ENCODE measurements around the gene MAD1L1.

MAD1L1 gene

DNA sequence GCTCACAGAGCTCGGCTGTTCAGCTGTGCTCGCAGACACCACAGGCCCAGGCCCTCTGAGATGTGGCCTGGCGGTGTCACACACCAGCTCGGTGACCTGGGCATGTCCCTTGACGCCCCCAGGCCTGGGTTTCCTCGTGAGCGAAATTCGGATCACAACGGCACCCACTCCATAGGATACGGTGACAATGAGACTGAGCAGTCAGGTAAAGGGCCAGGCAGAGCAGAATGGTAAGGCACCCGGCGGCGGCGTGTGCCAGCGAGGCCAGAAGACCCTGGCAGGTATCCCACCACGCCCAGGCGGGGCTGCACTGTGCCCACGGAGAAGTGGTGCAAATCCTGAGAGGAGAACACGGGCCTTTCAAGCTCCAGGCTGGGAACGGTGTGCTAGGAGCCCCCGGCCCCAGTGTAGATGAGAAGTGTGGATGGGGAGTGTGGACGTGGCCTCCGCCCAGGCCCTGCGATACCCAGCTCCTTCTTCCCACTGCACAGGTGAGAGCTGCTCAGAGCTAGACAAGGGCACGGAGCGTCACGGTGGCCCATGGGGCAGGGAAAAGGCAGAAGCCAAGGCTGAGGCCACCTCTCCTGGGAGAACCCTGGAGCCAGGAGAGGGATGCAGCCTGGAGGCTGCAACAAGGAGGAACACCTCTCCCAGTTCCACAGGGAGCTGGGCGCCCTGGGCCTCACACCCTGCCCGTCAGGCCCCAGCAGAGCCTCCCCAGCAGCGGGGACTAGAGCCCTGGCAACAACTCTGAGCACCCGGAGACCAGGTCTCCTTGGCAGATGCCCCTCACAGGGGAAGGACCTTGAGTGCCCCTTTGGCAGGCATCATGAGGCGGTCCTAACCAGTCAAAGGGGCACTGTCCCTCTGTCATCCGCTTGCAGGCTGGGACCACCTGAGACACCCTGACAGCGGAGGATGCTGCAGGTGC, 219.1 kb downstream of the MAD1L1 start:
- DNase-seq (ENCODE audit: low spot score), result no peak

DNA sequence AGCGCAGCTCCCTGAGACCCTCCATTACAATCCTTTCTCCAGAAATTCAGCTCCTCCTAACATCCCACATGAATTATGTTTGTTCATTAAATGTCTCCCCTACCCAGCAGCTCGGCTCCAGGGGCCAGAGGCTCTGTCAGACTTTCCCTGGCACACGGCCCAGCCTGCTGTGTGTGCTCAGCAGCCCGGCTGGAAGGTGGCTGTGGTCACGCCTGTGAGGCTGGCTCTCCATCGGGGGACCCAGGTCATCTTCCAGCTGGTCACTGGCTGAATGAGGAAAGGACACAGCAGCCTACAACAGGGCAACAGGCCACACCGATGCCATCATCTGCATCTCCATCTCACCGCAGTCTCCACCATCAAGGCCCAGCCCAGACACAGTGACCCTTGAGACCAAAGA, 219.8 kb downstream of the MAD1L1 start:
- no peak for DNase-seq (ENCODE audit: low spot score)

DNA sequence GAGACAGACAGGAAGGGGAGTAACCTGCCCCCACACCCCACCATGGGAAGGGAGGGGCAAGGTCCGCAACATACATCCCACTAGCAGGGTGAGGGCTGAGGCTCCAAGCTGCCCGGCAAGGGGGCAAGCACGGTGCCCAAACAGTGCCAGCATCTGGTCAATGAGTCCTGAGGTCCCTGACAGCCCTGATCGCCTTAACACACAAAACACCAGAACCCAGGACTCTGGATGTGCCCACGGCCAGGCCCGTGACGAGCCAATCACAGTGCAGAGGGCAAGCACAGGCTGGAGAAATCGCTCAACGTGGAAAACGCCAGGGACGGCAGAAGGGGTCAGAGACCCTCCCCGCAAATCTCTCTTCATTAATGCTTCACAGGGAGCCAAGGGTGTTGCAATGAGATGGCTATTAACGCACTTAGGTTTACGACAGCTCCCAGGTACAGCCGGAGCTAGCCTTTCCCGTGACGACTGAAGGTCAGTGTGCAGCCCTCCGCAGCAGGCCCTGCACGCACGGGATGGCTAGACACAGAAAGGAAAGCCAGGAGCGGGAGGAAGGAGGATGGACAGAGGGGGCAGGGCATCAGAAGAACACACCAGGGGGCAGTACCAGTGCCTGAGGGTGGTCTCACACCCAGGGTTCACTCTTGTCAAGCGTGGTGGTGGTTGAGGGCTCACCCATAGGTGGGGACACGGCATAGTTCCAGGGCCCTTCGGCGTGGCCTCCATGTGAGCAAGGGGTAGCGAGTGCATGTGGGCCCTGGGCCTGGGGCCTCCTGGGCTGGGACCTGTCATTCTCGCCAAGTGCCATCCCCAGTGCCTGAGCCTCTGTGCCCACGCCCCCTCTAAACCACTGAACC, 220.5 kb downstream of the MAD1L1 start:
- DNase-seq (ENCODE audit: low spot score), result no peak

DNA sequence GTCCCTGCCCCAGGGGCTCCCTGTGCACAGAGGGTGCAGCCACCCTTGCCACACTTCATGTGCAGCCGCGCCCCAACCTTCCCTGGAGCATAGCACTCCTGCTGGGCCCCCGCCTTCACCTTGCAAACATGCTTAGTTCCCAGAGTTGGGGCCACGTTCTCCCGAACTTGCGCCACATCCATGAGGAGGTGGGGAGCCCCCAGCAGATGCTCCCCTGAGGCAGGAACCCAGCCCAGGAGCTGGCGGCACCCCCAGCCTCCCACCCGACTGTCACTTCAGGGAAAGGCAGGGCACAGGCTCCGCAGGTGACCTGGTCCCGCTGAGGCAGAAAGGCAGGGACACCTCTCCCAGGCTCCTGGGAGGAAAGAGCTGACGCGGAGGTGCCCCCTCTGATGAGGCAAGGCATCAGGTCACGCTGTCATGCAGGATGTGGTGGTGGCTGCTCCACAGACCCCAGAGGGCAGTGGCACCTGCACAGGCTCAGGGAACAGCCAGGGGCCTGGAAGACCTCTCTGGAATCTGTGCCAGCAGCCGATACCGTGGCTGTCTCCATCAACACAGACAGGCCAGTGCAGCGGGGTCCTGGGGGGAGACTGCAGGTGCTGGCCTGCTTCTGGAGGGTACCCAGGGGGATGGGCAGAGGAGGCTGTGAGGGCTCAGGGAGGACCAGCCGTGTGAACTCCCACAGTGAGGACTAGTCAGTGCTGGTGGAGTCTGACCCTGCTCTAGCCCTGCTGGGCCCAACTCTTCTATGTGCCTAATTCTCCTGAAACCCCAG, 221.3 kb downstream of the MAD1L1 start:
- DNase-seq (ENCODE audit: low spot score), result no peak

DNA sequence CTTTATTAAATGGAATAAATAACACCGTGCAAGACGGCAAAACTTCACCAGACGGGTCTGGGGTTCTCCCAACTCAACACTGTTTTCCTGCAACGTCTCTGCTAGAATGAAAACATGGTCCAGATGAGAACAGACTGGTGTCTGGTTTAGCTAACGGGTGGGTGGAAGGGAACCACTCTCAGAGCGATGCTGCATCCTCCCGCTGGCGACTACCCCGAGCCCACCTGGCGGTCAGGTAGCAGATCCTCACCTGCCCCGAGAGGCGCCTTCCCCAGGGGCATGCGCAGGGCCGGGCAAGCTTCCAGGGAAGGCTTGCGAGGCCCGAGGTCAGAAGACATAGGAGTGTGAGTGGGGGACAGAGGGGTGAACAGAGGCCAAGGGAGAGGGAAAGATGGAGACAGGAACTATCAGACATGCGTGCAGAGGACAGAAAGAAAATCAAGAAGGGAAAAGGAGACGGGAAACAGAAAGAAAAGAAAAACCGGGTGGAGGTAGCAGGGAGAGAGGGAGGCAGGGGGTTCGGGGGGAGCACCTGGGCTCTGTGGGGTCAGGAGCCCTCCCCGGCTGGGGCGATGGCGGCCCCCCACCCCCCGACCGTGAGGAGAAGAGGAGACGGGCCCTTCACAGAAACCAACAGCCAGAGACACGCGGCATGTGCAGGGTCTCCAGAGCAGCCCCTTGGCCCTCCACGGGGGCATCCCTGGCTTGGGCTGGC, 222.0 kb downstream of the MAD1L1 start:
- no peak for DNase-seq (ENCODE audit: low spot score)

DNA sequence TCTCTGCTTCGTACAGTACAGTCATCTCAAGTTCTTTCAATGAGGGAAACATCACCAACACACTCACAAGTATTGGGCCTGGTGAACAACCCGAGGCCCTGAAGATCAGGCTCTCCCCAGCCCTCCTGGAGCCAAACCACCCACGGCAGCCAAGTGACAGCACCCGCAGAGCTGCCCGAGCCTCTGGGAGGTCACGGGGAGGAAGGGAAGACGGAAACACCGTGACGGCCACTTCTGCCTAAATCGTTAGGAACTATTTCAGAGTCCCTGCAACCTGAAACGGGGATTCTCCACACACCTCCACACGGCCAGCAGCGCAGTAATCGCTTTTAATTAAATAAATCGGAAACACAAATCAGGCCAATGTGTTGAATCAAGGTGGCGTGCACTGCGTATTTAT, 222.6 kb downstream of the MAD1L1 start:
- DNase-seq (ENCODE audit: low spot score), result no peak

DNA sequence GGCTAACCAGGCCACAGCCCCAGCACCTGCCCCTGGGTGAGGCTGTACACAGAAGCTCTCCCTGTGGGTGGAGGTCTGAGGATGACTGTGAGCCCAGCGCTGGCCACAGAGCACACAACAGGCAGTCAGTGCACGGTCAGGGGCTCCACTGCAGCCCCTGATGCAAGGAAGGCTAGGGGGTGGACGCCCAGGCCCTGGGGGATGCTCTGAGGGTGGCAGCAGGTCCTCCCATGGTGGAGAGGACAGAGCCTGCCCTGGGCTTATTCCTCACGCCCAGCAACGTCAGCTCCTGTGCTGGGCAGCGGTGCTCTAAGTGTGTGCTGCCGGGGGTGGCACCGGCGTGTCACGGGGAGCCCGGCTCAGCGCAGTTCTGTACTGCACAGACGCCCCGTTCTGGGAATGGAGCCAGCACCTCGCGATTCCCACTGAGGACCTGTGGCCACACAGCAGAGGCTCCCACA, 223.2 kb downstream of the MAD1L1 start:
- no peak for DNase-seq (ENCODE audit: low spot score)

DNA sequence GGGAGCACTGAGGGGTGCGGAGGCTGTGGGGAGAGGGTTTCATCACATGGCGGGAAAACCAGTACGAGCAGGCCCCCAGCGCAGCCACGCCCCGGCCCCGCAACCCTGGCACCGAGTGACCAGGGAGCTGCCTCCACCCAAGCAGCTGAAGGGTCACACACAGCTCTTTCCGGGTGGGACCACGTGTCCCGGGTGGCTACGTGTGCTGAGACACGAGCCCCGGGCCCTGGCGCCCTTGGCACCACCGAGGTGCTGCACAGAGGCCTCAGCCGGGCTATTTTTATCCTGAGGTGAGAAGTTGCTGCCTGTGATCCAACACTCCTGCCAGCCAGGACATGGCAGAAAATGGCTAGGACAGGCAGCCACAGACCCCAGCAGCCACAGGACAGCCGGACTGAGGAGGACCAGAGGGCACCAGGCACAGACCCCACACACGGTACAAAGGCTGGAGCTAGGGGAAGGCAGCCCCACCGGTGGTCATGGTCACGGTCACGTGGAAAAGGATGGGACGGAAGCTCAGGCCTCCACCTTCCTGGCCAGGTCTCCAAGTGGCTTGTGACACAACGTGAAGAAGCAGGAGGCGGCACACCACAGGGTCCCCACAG, 223.7 kb downstream of the MAD1L1 start:
- DNase-seq (ENCODE audit: low spot score), result no peak

DNA sequence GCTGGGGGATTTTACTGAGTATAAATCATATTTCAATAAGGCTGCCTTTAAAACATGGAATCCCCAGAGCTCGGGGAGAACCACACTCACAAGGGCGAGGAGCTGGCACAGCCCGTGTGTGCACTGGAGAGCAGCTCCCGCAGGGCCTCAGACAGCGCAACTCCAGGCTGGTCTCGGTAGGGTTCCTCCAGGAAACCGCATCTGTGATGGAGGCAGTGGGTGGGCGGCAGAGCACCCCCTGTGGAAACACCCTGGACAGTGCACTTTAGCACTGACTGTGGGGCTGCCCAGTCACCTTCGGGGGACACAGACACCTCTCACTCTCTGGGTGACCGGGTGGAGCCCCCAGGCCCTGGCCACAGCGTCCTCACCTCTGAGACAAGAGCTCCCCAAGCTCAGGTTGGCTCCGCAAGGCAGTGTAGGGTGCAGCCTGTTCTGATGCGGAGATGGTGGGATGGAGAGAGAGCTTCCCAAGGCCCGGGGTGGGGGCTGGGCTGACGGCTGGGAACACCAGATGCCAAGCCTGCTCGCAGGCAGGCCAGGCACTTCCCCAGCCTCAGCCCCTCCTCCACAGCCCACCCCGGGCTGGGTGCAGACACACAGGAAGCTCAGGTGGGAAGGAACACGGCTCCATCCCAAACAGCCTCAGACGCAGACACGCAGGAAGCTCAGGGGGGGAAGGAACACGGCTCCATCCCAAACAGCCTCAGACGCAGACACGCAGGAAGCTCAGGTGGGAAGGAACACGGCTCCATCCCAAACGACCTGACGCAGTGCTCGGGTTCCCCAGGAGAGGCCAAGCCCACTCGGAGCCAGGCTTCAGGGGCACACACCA, 224.4 kb downstream of the MAD1L1 start:
- DNase-seq (ENCODE audit: low spot score), result no peak

DNA sequence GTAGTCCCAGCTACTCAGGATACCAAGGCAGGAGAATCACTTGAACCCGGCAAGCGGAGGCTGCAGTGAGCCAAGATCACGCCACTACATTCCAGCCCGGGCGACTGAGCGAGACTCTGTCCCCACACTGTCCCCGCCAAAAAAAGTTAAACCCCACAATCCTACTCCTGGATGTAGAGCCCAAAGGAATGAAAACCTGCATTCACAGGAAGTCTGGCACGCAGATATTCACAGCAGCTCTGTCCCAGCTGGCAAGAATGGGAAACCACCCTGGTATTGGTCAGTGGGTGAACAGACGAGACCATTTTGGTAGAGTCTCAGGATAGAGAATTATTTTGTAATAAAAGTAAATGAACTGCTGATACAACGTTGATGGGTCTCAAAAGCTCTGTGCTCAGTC, 225.2 kb downstream of the MAD1L1 start:
- DNase-seq (ENCODE audit: low spot score), result no peak

DNA sequence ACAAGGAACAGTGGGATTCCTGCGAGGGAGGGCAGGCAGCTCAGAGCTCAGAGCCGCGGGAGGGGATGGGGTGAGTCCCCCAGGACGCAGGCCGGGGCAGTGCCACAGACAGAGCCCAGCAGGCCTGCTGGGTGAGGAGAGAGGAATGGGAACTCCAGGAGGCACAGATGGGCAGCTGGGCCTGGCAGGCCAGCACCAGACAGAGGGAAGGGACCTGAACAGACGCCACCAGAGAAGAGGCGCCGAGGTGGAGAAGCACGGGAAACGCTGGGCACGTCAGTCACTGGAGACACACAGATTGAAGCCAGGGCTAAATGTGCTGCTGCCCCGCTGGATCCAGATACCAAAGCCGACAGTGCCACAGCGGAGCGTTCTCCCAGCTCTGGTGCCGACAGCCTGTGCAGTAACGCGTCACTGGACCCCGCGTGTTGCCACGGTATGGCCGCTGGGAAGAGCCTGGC, 225.8 kb downstream of the MAD1L1 start:
- DNase-seq (ENCODE audit: low spot score), result no peak

DNA sequence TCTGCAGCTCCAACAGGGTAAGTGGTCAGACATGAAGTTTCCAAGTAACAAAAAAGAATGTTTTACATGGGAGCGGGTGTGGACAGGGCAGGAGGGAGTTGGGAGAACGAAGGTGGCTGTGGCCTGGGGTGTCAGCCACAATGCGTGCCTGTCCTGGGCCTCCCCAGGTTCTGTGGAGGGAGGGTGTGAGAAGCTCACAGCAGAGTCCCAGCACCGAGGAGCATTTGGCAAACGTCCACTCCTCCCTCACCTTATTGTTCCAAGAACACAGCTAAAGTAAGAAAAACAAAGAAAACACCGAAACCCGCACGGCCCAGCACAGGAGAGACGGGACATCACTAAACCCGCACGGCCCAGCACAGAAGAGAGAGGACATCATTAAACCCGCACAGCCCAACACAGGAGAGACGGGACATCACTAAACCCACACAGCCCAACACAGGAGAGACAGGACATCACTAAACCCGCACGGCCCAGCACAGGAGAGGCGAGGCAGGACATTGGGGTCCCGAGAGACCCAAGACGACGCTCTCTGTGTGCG, 226.4 kb downstream of the MAD1L1 start:
- no peak for DNase-seq (ENCODE audit: low spot score)

DNA sequence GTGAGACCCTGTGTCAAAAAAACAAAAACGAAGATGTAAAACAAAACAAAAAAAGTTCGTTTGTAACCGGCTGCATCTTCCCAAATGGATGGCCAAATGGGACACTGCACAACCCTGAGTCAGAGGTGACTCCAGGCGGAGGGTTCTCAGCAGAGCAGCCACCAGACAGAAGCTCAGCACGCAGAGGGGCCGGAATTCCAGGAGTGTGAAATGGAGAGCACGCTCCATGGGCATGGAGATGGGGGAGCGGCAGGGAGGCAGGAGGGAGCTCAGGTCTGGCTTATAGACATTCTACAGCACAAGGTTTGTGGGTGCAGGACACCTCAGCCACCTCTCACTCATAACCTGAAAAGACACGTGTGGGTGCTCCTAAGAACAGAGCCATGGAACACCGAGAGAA, 227.0 kb downstream of the MAD1L1 start:
- no peak for DNase-seq (ENCODE audit: low spot score)

DNA sequence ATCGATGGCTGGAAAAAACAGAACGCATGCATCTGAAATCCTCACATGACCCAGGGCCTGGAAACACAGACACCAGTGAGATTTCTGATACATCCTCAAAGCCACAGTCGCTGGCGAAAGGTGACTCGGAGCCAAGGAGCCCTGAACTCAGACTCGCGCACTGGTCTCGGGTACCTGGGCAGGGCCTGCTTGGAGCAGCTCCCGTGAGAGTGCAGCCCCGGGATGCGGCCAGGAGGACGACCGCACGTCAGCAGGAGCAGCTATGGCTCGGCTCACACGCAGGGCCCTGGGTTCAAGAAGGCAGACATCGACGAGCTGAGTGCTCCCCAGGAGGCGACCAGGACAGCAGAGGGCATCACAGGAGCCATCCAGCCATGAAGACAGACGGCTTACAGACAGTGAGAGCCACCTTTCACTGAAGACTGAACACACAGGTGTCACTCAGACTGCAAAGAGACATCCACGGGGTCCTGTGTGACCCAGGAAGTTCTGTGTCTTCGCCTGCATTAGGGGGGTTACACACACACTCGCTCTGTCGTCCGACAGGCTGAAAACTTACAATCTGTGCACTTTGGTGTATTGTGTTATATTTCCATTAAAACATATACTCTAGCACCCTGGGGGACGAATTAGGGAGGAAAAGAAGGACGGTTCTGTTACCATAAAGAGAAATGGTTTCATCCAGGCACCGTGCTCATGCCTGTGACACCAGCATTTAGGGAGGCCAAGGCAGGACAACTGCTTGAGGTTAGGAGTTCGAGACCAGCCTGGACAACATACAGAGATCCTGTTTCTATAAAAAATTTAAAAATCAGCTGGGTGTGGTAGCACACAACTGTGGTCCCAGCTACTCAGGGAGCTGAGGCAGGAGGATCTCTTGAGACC, 227.7 kb downstream of the MAD1L1 start:
- no peak for DNase-seq (ENCODE audit: low spot score)

DNA sequence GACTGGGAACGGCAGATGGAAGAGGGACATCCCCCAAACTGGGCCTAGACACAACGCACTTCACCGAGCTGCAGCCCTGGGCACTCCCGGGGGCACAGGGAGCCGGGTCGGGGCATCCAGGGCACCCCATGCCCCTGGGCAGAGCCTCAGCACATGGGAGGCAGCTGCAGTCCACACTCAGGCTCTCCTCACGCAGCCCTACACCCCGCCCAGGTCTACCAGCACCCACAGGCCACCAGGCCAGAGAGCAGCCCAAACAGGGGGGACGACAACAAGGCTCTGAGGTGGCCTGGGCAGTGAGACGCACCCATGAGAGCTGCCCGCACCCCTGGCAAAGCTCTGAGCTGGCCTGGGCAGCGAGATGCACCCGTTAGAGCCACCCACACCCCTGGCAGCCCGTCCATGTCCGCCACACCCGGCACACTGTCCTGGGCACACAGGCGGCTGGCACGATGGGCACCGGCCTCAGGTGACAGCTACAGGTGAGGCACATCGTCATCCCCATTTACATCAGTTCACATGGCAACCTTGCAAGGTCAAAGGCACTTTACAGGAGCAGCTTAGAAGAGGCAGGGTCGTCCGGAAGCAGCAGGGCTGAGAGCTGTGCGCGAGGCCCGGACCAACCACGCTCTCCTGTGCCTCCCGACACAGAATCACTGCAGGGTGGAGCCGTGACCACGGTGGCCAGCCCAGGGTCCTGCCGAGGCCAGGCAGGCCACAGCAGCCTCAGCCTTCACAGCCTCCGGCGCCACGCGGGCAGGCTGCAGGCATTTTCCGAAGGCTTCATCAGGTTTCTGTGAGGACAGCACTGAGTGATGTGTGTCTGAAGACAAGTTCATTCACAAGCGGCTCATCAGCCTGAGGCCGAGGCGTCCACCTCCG, 228.6 kb downstream of the MAD1L1 start:
- no peak for DNase-seq (ENCODE audit: low spot score)

DNA sequence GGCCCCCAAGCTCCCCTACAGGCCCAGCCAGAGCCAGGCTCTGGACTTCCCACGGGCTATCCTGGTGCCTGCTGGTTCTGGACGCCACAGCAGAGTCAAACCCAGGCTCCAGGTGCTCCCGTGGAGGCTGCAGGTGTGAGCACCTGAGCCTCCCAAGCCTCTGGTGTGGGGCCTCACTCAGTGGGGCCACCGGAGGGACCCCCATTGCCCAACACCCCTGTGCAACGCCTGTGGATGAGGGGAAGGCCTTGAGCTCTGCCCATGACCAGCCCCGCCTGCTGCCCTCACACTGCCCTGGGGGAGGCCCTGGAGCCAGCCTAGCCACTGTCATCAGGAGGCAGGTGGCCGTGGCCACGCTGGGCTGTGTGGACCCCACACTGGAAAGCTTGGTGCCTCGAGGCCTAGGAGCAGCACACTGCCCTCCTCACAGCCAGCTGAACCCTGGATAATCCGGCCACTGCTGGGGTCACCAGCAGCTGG, 229.3 kb downstream of the MAD1L1 start:
- DNase-seq (ENCODE audit: low spot score), result no peak
